Tibial nerve (tissue), 4 donors: ENCODE measurements around the gene ERCC3. TPM values are rescaled to one million over a fixed set of nuclear protein-coding genes. Genes with fewer than 3 reads are reported as not detected.

ENCODE experiments used
- DNase-seq, 2 donors: peaks; one replicate each; pipeline ENCODE4 v3.0.0-alpha.2; 2019; ENCODE audit warnings: low spot score in 2 of 2
- H3K27ac ChIP-seq, 4 donors: fragments of 200-600 bp; sonication (generic) in 3 of 4; one replicate each; pipeline ENCODE4 v1.5.1; 2017 to 2019; ENCODE audit warnings: mild to moderate bottlenecking in 1 of 4
- H3K27me3 ChIP-seq, 2 donors: fragments of 200-600 bp; sonication (generic) in 1 of 2; one replicate each; pipeline versions ENCODE4 v1.5.1 to v1.6.0; 2017 to 2019
- H3K36me3 ChIP-seq, 3 donors: fragments of 200-600 bp; sonication (generic); one replicate each; pipeline ENCODE4 v1.5.1; 2018 to 2019
- H3K4me1 ChIP-seq, 4 donors: fragments of 200-600 bp; sonication (generic) in 3 of 4; one replicate each; pipeline ENCODE4 v1.5.1; 2017 to 2019
- H3K4me3 ChIP-seq, 4 donors: fragments of 200-600 bp; sonication (generic) in 3 of 4; one replicate each; pipeline ENCODE4 v1.5.1; 2017 to 2019; ENCODE audit warnings: mild to moderate bottlenecking in 1 of 4, moderate library complexity in 1 of 4
- H3K9me3 ChIP-seq, 4 donors: fragments of 200-600 bp; sonication (generic) in 3 of 4; one replicate each; pipeline ENCODE4 v1.5.1; 2017 to 2019
- EP300 ChIP-seq, 2 donors: sonication (generic); formaldehyde crosslinking; IDR thresholded peaks; one replicate each; pipeline ENCODE4 v1.6.1; 2017; ENCODE audit warnings: antibody characterized with exemption in 2 of 2, mild to moderate bottlenecking in 1 of 2
- POLR2A ChIP-seq, 2 donors: fragments of 450-650 bp; IDR thresholded peaks; one replicate each; pipeline ENCODE4 v1.6.1; 2017; ENCODE audit warnings: antibody characterized with exemption in 2 of 2, mild to moderate bottlenecking in 2 of 2, moderate library complexity in 2 of 2
- WGBS, 2 donors: methylation state at CpG; one replicate each; pipeline ENCODE4 v1.1.5; 2018; 5-methylcytosine and 5-hydroxymethylcytosine counted together
- total RNA-seq, 4 donors: library from RNA; depleted of rRNA; stranded (reverse); fragments of >200 nt; gene quantifications; one replicate each; pipeline ENCODE4 v1.1.0, GENCODE V29; 2016
- TF ChIP-seq, protein P1 (sequence below), 5 experiments: fragments of 200-600 bp in 3 of 5; fragments of 450-650 bp in 2 of 5; sonication (generic) in 3 of 5; IDR thresholded peaks; one replicate each; pipeline ENCODE4 v1.5.1; 2016 to 2019; ENCODE audit warnings: antibody characterized with exemption in 5 of 5, mild to moderate bottlenecking in 3 of 5, moderate library complexity in 2 of 5

Gene ERCC3
- total RNA-seq, 4 donors from 2014 or later = 52.2 to 70.0 (median 68.1) TPM

DNA sequence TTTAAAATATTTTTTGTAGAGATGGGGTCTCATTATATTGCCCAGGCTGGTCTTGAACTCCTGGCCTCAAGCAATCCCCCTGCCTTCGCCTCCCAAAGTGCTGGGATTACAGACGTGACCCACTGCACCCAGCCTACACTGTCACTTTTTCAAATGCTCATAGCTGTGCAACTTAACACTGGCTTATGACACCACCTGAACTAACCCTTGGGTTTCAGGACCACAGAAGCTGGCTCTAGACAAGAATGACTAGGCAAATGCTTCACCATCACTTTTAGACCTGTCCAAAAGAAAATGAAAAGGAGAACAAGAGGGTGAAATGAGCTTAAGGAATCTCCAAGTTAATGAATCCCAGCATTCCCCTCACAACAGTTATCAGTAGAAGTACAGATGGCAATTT is 13.3 kb downstream of the ERCC3 start:
- Histone ChIP-seq H3K36me3 (peaks cover 13 to 99% (median 31%) of the 10 kb centered on the region in 3 donors), H3K27ac (no peak overlapping the region), H3K4me3 (no peak overlapping the region), H3K9me3 (peaks cover 0 to 3% (median 0%) of the 10 kb centered on the region in 4 donors), H3K4me1 (peaks cover 0 to 3% (median 0%) of the 10 kb centered on the region in 4 donors), H3K27me3 (no peaks in the 10 kb centered on the region)
- DNase-seq = no peak
- 77 to 84% methylated on average over 2 of the region's 2 CpGs for WGBS, 2 donors
- no peak for TF ChIP-seq EP300 (IDR thresholded peaks at IDR 0.05)
- TF ChIP-seq, protein P1, sequence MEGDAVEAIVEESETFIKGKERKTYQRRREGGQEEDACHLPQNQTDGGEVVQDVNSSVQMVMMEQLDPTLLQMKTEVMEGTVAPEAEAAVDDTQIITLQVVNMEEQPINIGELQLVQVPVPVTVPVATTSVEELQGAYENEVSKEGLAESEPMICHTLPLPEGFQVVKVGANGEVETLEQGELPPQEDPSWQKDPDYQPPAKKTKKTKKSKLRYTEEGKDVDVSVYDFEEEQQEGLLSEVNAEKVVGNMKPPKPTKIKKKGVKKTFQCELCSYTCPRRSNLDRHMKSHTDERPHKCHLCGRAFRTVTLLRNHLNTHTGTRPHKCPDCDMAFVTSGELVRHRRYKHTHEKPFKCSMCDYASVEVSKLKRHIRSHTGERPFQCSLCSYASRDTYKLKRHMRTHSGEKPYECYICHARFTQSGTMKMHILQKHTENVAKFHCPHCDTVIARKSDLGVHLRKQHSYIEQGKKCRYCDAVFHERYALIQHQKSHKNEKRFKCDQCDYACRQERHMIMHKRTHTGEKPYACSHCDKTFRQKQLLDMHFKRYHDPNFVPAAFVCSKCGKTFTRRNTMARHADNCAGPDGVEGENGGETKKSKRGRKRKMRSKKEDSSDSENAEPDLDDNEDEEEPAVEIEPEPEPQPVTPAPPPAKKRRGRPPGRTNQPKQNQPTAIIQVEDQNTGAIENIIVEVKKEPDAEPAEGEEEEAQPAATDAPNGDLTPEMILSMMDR (IDR thresholded peaks at IDR 0.05) = no peak
- no peak for TF ChIP-seq POLR2A (IDR thresholded peaks at IDR 0.05)

DNA sequence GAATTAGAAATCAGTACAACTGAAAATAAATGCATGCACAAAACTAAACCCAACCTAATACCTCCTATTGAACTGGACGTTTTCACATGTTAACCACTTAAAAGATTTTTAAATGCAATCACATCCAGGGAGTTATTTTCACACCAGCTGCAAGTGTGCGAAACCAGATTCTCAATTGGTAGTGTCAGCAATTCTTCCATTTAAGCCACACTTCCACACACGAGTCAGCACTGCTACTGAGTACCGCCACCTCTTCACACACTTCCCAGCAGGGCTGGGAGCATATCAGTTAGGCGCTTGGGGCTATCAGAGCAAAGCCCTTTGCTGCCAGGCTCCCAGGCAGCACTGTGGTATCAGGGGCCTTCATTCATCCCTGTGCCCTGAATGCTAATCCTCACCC is 14.2 kb downstream of the ERCC3 start:
- no peak for DNase-seq
- TF ChIP-seq EP300 (IDR thresholded peaks at IDR 0.05) (no peak), POLR2A (IDR thresholded peaks at IDR 0.05) (no peak)
- TF ChIP-seq, protein P1 (IDR thresholded peaks at IDR 0.05) = no peak
- Histone ChIP-seq H3K27me3 (no peaks in the 10 kb centered on the region), H3K36me3 (peaks cover 10 to 99% (median 36%) of the 10 kb centered on the region in 3 donors), H3K27ac (no peak overlapping the region), H3K4me3 (no peak overlapping the region), H3K9me3 (peaks cover 0 to 3% (median 0%) of the 10 kb centered on the region in 4 donors), H3K4me1 (peaks cover 0 to 3% (median 0%) of the 10 kb centered on the region in 4 donors)
- WGBS, 2 donors = 79 to 82% methylated on average over 5 of the region's 5 CpGs

DNA sequence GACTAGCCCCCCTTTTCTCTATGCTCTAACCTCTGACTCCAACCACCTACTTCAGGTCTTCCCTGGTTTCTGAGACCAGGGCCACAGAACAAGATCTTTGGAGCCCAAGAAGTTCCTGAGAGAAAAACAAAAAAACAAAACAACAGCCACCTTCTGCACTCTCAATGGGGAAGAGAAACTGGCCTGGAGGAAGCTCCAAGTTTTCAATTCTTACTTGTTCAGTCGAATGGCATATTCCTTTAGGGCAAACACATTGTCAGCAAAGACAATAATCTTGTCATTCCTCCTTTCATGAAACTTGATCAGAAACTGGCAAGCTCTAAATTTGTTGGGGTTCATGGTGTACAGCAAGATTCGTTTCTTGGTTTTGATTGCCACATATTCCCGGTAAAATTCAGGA is 15.0 kb downstream of the ERCC3 start:
- Histone ChIP-seq H3K27me3 (no peaks in the 10 kb centered on the region), H3K27ac (no peak overlapping the region), H3K9me3 (peaks cover 0 to 3% (median 0%) of the 10 kb centered on the region in 4 donors), H3K4me1 (peaks cover 0 to 3% (median 0%) of the 10 kb centered on the region in 4 donors), H3K36me3 (peaks cover 4 to 99% (median 31%) of the 10 kb centered on the region in 3 donors), H3K4me3 (no peak overlapping the region)
- no peak for DNase-seq
- TF ChIP-seq POLR2A (IDR thresholded peaks at IDR 0.05) (no peak), EP300 (IDR thresholded peaks at IDR 0.05) (no peak)
- TF ChIP-seq, protein P1 (IDR thresholded peaks at IDR 0.05) = no peak
- WGBS, 2 donors = 58 to 75% methylated on average over 3 of the region's 3 CpGs

DNA sequence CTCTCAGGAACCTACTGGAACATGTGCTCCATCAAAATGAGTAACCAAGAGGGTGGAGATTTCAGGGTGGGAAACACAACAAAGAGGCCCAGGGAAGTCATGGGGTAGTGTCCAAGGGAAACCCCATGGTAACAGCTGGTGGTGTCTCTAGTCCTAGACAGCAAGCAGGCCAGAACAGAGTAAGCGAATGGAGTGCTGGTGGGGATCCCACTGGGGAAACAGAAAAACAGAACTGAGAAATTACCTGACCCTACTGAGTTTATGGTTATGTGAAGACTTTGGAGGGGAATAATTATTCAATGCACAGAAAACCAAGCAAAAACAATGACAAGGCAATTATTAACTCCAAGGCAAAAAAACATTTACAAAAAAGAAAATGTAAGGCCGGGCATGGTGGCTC is 16.9 kb downstream of the ERCC3 start:
- H3K4me1 ChIP-seq = peaks cover 0 to 3% (median 0%) of the 10 kb centered on the region in 4 donors
- H3K27ac ChIP-seq = no peak overlapping the region
- H3K36me3 ChIP-seq = peaks cover 0 to 99% (median 24%) of the 10 kb centered on the region in 3 donors
- no peak for DNase-seq
- no peak for TF ChIP-seq POLR2A (IDR thresholded peaks at IDR 0.05)
- TF ChIP-seq, protein P1 (IDR thresholded peaks at IDR 0.05) = no peak
- no peak for TF ChIP-seq EP300 (IDR thresholded peaks at IDR 0.05)
- no peaks in the 10 kb centered on the region for H3K27me3 ChIP-seq
- 70 to 94% methylated on average over 2 of the region's 2 CpGs for WGBS, 2 donors
- H3K9me3 ChIP-seq = no peaks in the 10 kb centered on the region
- no peak overlapping the region for H3K4me3 ChIP-seq

DNA sequence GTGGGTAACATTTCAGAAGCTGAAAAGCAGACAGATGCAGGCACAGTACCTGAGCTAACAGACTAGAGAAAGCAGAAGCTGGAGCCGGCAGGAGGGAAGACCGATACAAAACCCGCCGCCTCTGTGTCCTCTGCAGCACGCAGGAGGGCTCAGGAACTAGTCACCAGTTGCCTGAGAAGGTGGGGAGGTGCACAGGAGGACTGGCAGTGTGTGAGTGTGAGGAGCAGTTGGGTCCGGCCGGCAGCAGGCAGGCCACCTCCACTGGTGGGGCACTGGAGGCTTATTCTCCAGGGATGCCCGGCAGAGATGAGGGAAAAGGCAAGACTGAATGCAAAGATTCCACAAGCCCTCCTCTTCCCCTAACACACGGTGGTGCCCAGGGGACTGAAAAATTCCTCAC is 18.2 kb downstream of the ERCC3 start:
- no peak for TF ChIP-seq POLR2A (IDR thresholded peaks at IDR 0.05)
- no peak for TF ChIP-seq EP300 (IDR thresholded peaks at IDR 0.05)
- TF ChIP-seq, protein P1 (IDR thresholded peaks at IDR 0.05) = no peak
- peaks cover 0 to 3% (median 0%) of the 10 kb centered on the region in 4 donors for H3K4me1 ChIP-seq
- no peak overlapping the region for H3K4me3 ChIP-seq
- H3K9me3 ChIP-seq = no peaks in the 10 kb centered on the region
- no peak for DNase-seq
- peaks cover 6 to 100% (median 33%) of the 10 kb centered on the region in 3 donors for H3K36me3 ChIP-seq
- 85 to 88% methylated on average over 9 of the region's 9 CpGs for WGBS, 2 donors
- H3K27ac ChIP-seq = no peak overlapping the region
- no peaks in the 10 kb centered on the region for H3K27me3 ChIP-seq
